Sigmoid colon (tissue), 7 donors: ENCODE data around the gene ATG14. TPM values are rescaled to one million over a fixed set of nuclear protein-coding genes. Genes with fewer than 3 reads are reported as not detected.
"Not testable (repeated sequence)": the region's sequence is repeated elsewhere in the genome, so short reads cannot be mapped to it uniquely, and the experiment has no call there.

Experiments
- DNase-seq: peaks from one replicate; pipeline ENCODE4 v3.0.0-alpha.2; 2019
- H3K27ac ChIP-seq, 4 donors: fragments of 200-600 bp; sonication (generic); one replicate each; pipeline ENCODE4 v1.5.1; 2016 to 2019; ENCODE audit warnings: mild to moderate bottlenecking in 1 of 4
- H3K27me3 ChIP-seq, 3 donors: fragments of 200-600 bp; sonication (generic); one replicate each; pipeline ENCODE4 v1.5.1; 2019; ENCODE audit warnings: mild to moderate bottlenecking in 1 of 3
- H3K36me3 ChIP-seq, 4 donors: fragments of 200-600 bp; sonication (generic); one replicate each; pipeline ENCODE4 v1.5.1; 2016 to 2019
- H3K4me1 ChIP-seq, 4 donors: fragments of 200-600 bp; sonication (generic); one replicate each; pipeline ENCODE4 v1.5.1; 2017 to 2019
- H3K4me3 ChIP-seq, 4 donors: fragments of 200-600 bp; sonication (generic); one replicate each; pipeline ENCODE4 v1.5.1; 2017 to 2019; ENCODE audit warnings: mild to moderate bottlenecking in 2 of 4, moderate library complexity in 1 of 4
- H3K9me3 ChIP-seq, 4 donors: fragments of 200-600 bp in 3 of 4; sonication (generic) in 3 of 4; one replicate each; pipeline versions ENCODE4 v1.5.1 to v1.6.1; 2013 to 2019
- CTCF ChIP-seq, 4 experiments: fragments of 450-650 bp in 3 of 4; fragments of 200-600 bp in 1 of 4; IDR thresholded peaks; one replicate each; pipeline ENCODE4 v1.5.1; 2016 to 2019; ENCODE audit warnings: antibody characterized with exemption in 4 of 4, mild to moderate bottlenecking in 3 of 4, moderate library complexity in 2 of 4
- EP300 ChIP-seq, 4 donors: sonication (generic); formaldehyde crosslinking; IDR thresholded peaks; one replicate each; pipeline ENCODE4 v1.6.1; 2017; ENCODE audit warnings: antibody characterized with exemption in 4 of 4
- POLR2A ChIP-seq, 2 donors: fragments of 450-650 bp; IDR thresholded peaks; one replicate each; pipeline ENCODE4 v1.6.1; 2016; ENCODE audit warnings: antibody characterized with exemption in 2 of 2, mild to moderate bottlenecking in 2 of 2, moderate library complexity in 2 of 2
- POLR2AphosphoS5 ChIP-seq, 4 donors: sonication (generic); formaldehyde crosslinking; IDR thresholded peaks; one replicate each; pipeline ENCODE4 v1.6.1; 2017; ENCODE audit warnings: antibody characterized with exemption in 4 of 4
- WGBS, 2 donors: extraction: QIAGEN DNeasy Blood & Tissue Kit; methylation state at CpG; one replicate each; pipeline ENCODE4 v1.1.7; 2013; 5-methylcytosine and 5-hydroxymethylcytosine counted together
- intact Hi-C: fragments of 100-400 bp; cut with DNase I; formaldehyde crosslinking; loops from one replicate; pipeline ENCODE4 v1.15.1; 2023
- polyA plus RNA-seq, 3 donors: library from polyadenylated mRNA; stranded (reverse); fragments of 200-250 nt; gene quantifications; one replicate each; pipeline ENCODE4 v1.2.3, GENCODE V29; 2013
- total RNA-seq, 4 donors: library from RNA; depleted of rRNA; stranded (reverse); fragments of >200 nt; gene quantifications; one replicate each; pipeline ENCODE4 v1.1.0, GENCODE V29; 2016
- donor health status: healthy with polysubstance abuse.
- donor health status: Bipolar disorder and iron deficiency.
- donor health status: healthy.

The ATG14 gene
- 10 to 100 TPM; 17.1 to 22.2 (median 19.1) TPM for total RNA-seq
- 1 to 10 TPM; 3.6 to 5.3 (median 3.9) TPM for polyA plus RNA-seq

GRCh38 chr14:55411426-55412389 lies at the start of gene ATG14:
ATG14 (minus strand) TSS chr14:55411830; CDS start chr14:55411822, 8 bp downstream.
- TF ChIP-seq EP300 (IDR thresholded peaks at IDR 0.05) (no peak), POLR2A (IDR thresholded peaks at IDR 0.05) (peak in 1 of 2 donors; percentile 18), CTCF (IDR thresholded peaks at IDR 0.05) (no peak), POLR2AphosphoS5 (IDR thresholded peaks at IDR 0.05) (peak; percentile 44 to 85 (median 76))
- peak within 1 kb of the TSS; percentile 81 to 91 (median 85) for H3K27ac ChIP-seq
- intact Hi-C loops, result loop anchor here (5.0 kb wide), 1 partner anchor 139 kb away; the partner anchor contains the start of gene FBXO34
- DNase-seq, result peak; percentile 92
- peaks cover 0 to 23% (median 19%) of the 10 kb centered on the region in 4 donors for H3K4me1 ChIP-seq
- H3K4me3 ChIP-seq, result peak within 1 kb of the TSS; percentile 77 to 87 (median 84)
- WGBS, 2 donors, result 1 to 3% methylated on average over 57 of the region's 57 CpGs
- H3K9me3 ChIP-seq, result no peaks in the 10 kb centered on the region
- H3K27me3 ChIP-seq, result no peaks in the 10 kb centered on the region
- H3K36me3 ChIP-seq, result no peaks in the 10 kb centered on the region

- DNase-seq, result no peak
- no peaks in the 10 kb centered on the region for H3K27me3 ChIP-seq
- TF ChIP-seq CTCF (IDR thresholded peaks at IDR 0.05) (no peak), POLR2A (IDR thresholded peaks at IDR 0.05) (no peak)
- 78 to 87% methylated on average over 9 of the region's 9 CpGs for WGBS, 2 donors
- H3K4me1 ChIP-seq, result peaks cover 0 to 13% (median 10%) of the 10 kb centered on the region in 4 donors
- no peak overlapping the region for H3K4me3 ChIP-seq
- no peaks in the 10 kb centered on the region for H3K9me3 ChIP-seq
- no peak overlapping the region for H3K27ac ChIP-seq
- intact Hi-C loops, result loop anchor here (10.0 kb wide), 1 partner anchor 1016 kb away; no protein-coding TSS in a partner anchor
- H3K36me3 ChIP-seq, result no peaks in the 10 kb centered on the region
Observed at GRCh38 chr14:55458800-55459515, 47.3 kb upstream of the ATG14 start.

- TF ChIP-seq EP300 (IDR thresholded peaks at IDR 0.05), result no peak
- TF ChIP-seq POLR2A (IDR thresholded peaks at IDR 0.05), result no peak
- Histone ChIP-seq H3K27me3 (no peaks in the 10 kb centered on the region), H3K9me3 (no peaks in the 10 kb centered on the region), H3K27ac (no peak overlapping the region), H3K4me3 (no peak overlapping the region), H3K36me3 (no peaks in the 10 kb centered on the region), H3K4me1 (peaks cover 0 to 18% (median 15%) of the 10 kb centered on the region in 4 donors)
- intact Hi-C loops, result loop anchor here (10.0 kb wide), 1 partner anchor 1017 kb away; no protein-coding TSS in a partner anchor
- no peak for DNase-seq
- WGBS, 2 donors, result 94 to 95% methylated on average over 6 of the region's 6 CpGs
Observed at GRCh38 chr14:55457496-55457895, 45.9 kb upstream of the ATG14 start.

- WGBS, 2 donors, result 93 to 99% methylated on average over 26 to 30 of the region's 34 CpGs
Observed at GRCh38 chr14:55456411-55456810, 44.8 kb upstream of the ATG14 start.

GRCh38 chr14:55454264-55455002 lies 42.8 kb upstream of the ATG14 start:
- peak overlapping the region in 2 of 4 donors; percentile 1 to 2 for H3K4me3 ChIP-seq

More at GRCh38 chr14:55456411-55456810, 44.8 kb upstream of the ATG14 start:
- H3K9me3 ChIP-seq, DNase-seq, H3K4me3 ChIP-seq, H3K27ac ChIP-seq, H3K36me3 ChIP-seq, H3K27me3 ChIP-seq: not testable (repeated sequence)
- H3K4me1 ChIP-seq, result peaks cover 0 to 21% (median 15%) of the 10 kb centered on the region in 4 donors
- intact Hi-C loops, result loop anchor here (10.0 kb wide), 1 partner anchor 1018 kb away; no protein-coding TSS in a partner anchor

More at GRCh38 chr14:55454264-55455002, 42.8 kb upstream of the ATG14 start:
- no peaks in the 10 kb centered on the region for H3K9me3 ChIP-seq
- TF ChIP-seq POLR2AphosphoS5 (IDR thresholded peaks at IDR 0.05) (no peak), CTCF (IDR thresholded peaks at IDR 0.05) (no peak), POLR2A (IDR thresholded peaks at IDR 0.05) (no peak), EP300 (IDR thresholded peaks at IDR 0.05) (no peak)
- WGBS, 2 donors, result 6 to 35% methylated on average over 13 of the region's 13 CpGs
- no peaks in the 10 kb centered on the region for H3K27me3 ChIP-seq
- intact Hi-C loops, result loop anchor here (10.0 kb wide), 1 partner anchor 1020 kb away; no protein-coding TSS in a partner anchor
- DNase-seq, result peak; percentile 77
- H3K36me3 ChIP-seq, result no peaks in the 10 kb centered on the region
- H3K4me1 ChIP-seq, result peaks cover 0 to 21% (median 15%) of the 10 kb centered on the region in 4 donors
- peak overlapping the region in 3 of 4 donors; percentile 12 to 49 (median 14) for H3K27ac ChIP-seq
